ENCODE results near the gene MTHFS.

The MTHFS gene

GRCh38 chr15:79812541-79812940 lies 84.3 kb downstream of the MTHFS start:
- no peak for TF ChIP-seq CTCF (IDR thresholded peaks at IDR 0.05; ENCODE audit: unreplicated experiment in 3 of 3)

DNA sequence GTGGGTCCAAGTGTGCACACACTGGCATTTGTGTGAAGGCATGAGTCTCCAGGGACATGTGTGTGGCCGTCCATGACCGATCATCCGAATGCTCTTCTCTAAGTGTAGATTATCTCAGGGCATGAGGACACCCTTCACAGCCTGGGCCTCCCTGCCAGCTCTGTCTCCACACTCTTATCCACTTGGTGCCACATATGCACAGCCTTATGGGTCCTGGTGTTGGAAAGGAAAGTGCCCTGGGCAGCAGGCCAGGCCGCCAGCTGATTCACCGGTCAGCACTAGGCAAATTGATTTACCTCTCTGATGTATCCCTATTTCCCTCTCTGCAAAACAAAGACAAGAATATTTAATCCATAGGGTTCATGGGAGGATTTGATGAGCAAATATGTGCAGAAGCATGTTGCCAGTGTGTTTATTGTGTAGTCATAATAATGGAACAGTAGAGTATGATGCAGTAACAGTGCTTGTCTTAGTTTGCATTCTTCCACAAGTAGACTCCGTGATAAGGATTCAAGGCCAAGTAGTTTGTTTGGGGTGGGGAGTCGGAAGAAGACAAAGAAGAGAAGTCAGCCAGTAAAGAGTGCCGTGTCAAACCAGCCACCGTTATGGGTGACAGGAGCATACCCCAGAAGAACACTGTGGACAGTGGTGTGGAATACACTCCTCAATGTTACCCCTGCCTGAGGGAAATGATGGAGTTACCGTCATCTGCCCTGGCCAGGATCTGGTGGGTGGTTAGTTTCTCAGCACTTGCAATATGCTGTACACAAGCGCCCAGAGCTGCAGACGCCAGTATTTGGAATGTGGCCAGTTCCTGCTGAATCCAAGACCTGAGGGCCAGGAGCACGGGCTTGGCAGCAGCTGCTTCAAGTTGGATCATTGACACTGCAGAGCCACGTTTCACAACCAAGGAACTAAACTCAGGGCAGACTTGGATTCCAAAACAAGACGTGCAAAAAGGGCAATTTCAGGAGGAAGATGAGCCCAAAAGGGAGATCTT lies 85.1 kb downstream of the MTHFS start:
- Mint-ChIP-seq H3K4me3 (no peak overlapping the region), H3K36me3 (ENCODE audit: low read depth) (no peaks in the 10 kb centered on the region), H3K27ac (peak overlapping the region in 1 of 3 experiments; percentile 25), H3K9me3 (peaks cover 6% of the 10 kb centered on the region), H3K4me1 (peaks cover 13% of the 10 kb centered on the region), H3K27me3 (ENCODE audit: low read depth) (peaks cover 5% of the 10 kb centered on the region)
- no peak for TF ChIP-seq CTCF (IDR thresholded peaks at IDR 0.05; ENCODE audit: unreplicated experiment in 3 of 3)

More at GRCh38 chr15:79812541-79812940, 84.3 kb downstream of the MTHFS start:
- peak overlapping the region in 1 of 3 experiments; percentile 25 for H3K27ac Mint-ChIP-seq
- H3K4me1 Mint-ChIP-seq, result peaks cover 13% of the 10 kb centered on the region
- peaks cover 5% of the 10 kb centered on the region for H3K27me3 Mint-ChIP-seq (ENCODE audit: low read depth)
- H3K9me3 Mint-ChIP-seq, result peaks cover 6% of the 10 kb centered on the region
- no peaks in the 10 kb centered on the region for H3K36me3 Mint-ChIP-seq (ENCODE audit: low read depth)
- H3K4me3 Mint-ChIP-seq, result no peak overlapping the region

GRCh38 chr15:79804838-79805237 lies 92.0 kb downstream of the MTHFS start:
- no peaks in the 10 kb centered on the region for H3K4me1 Mint-ChIP-seq
- H3K9me3 Mint-ChIP-seq, result peaks cover 5% of the 10 kb centered on the region
- H3K27ac Mint-ChIP-seq, result no peak overlapping the region

GRCh38 chr15:79798311-79798710 lies 98.5 kb downstream of the MTHFS start:
- Mint-ChIP-seq H3K27me3 (ENCODE audit: low read depth) (peaks cover 6% of the 10 kb centered on the region), H3K9me3 (no peaks in the 10 kb centered on the region), H3K36me3 (ENCODE audit: low read depth) (no peaks in the 10 kb centered on the region), H3K4me3 (no peak overlapping the region), H3K27ac (no peak overlapping the region), H3K4me1 (no peaks in the 10 kb centered on the region)
- no peak for TF ChIP-seq CTCF (IDR thresholded peaks at IDR 0.05; ENCODE audit: unreplicated experiment in 3 of 3)

More at GRCh38 chr15:79804838-79805237, 92.0 kb downstream of the MTHFS start:
- Mint-ChIP-seq H3K4me3 (no peak overlapping the region), H3K27me3 (ENCODE audit: low read depth) (peaks cover 7% of the 10 kb centered on the region), H3K36me3 (ENCODE audit: low read depth) (no peaks in the 10 kb centered on the region)
- no peak for TF ChIP-seq CTCF (IDR thresholded peaks at IDR 0.05; ENCODE audit: unreplicated experiment in 3 of 3)
